ENCODE results near the gene COL4A2.

The COL4A2 gene

DNA sequence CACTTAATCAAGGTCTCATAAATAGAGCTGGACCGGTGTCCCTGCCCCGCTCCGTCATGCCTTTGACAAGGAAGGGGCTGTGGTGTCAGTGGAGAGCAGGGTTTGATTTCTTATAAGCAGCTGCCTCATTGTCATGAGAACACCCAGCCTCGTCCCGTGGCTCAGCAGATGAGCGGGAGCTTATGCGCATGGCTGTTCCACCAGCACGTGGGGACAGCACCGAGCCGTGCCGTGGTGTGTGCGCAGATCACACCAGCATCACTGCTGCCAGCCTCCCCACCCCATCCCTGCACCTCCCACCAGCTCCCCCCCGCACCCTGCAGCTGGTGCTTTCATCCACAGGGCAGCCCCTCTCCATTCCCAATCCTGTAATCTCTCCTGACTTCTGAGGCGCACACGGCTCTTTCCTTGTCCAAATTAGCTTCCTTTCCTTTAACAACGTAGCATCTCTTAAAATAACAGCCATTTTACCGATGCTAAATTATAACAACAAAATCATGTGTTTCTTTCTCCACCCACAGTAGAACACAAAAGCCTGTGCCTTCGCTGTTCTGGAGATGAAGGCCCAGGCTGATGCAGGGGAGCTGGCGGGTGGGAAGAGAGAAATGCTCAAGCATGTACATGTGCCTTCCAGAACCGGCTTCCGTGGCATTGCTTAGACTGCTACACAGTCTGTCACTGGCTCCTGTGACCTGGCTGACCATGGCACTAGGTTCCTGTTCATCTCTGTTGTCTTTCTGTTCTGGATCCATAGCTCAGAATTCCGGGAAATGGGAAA lies 157.7 kb downstream of the COL4A2 start:
- H3K27ac Mint-ChIP-seq: no peak overlapping the region
- TF ChIP-seq, protein P1, sequence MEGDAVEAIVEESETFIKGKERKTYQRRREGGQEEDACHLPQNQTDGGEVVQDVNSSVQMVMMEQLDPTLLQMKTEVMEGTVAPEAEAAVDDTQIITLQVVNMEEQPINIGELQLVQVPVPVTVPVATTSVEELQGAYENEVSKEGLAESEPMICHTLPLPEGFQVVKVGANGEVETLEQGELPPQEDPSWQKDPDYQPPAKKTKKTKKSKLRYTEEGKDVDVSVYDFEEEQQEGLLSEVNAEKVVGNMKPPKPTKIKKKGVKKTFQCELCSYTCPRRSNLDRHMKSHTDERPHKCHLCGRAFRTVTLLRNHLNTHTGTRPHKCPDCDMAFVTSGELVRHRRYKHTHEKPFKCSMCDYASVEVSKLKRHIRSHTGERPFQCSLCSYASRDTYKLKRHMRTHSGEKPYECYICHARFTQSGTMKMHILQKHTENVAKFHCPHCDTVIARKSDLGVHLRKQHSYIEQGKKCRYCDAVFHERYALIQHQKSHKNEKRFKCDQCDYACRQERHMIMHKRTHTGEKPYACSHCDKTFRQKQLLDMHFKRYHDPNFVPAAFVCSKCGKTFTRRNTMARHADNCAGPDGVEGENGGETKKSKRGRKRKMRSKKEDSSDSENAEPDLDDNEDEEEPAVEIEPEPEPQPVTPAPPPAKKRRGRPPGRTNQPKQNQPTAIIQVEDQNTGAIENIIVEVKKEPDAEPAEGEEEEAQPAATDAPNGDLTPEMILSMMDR (IDR thresholded peaks at IDR 0.05; ENCODE audit: unreplicated experiment in 3 of 3): no peak
- no peaks in the 10 kb centered on the region for H3K9me3 Mint-ChIP-seq
- H3K4me1 Mint-ChIP-seq: no peaks in the 10 kb centered on the region
- H3K4me3 Mint-ChIP-seq: no peak overlapping the region
- peaks cover 5% of the 10 kb centered on the region for H3K27me3 Mint-ChIP-seq (ENCODE audit: low read depth)
- H3K36me3 Mint-ChIP-seq (ENCODE audit: low read depth): peaks cover 31% of the 10 kb centered on the region

DNA sequence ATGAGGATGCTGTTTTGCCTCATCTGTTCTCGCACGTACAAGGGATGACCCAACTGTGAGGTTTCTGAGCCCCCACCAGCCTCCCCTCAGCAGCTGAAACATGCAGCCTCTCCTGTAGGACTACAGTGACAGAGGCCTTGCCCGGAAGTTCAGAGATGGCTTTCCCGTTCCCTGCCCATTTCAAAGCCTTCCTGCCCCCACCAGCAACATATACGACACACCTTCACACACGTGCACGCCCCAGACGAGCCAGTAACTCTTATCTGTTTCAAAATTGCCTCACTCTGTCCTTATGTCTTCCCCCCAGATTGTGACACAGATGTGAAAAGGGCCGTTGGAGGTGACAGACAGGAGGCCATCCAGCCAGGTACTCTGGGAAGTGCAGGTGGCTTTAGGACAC lies 158.6 kb downstream of the COL4A2 start:
- Mint-ChIP-seq H3K4me1 (no peaks in the 10 kb centered on the region), H3K4me3 (no peak overlapping the region), H3K36me3 (ENCODE audit: low read depth) (peaks cover 38% of the 10 kb centered on the region), H3K27ac (no peak overlapping the region), H3K9me3 (no peaks in the 10 kb centered on the region), H3K27me3 (ENCODE audit: low read depth) (peaks cover 5% of the 10 kb centered on the region)
- TF ChIP-seq, protein P1 (IDR thresholded peaks at IDR 0.05; ENCODE audit: unreplicated experiment in 3 of 3): no peak

DNA sequence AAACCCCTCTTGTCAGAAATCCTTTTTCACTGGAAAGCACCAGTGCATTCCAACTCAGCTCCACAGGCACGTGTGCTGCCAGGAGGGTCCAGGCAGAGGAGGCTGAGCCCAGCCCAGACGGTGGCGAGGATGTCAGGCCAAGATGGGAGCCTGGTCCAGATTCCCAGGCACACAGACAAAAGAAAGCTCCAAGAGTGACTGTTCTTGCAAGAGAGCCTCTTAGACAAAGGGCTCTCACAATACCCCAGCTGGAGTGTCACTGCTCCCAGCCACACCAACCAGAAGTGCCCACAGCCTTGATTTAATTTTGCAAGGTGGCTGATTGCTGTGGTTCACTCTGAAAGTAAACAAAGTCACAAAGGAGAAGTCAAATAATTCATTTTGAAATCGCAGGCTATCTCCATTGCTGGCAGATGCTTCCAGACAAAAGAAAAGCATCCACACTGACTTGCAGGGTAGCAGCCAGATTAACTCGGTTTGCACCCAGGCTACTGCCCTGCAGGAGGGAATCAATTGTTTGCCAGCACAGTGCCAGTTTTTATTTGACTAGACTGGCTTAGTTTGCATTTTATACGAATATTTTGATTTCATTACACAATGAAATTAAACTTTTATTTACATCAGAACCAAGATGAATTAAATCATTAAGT lies 159.3 kb downstream of the COL4A2 start:
- Mint-ChIP-seq H3K36me3 (ENCODE audit: low read depth) (peaks cover 43% of the 10 kb centered on the region), H3K4me3 (no peak overlapping the region), H3K27me3 (ENCODE audit: low read depth) (peaks cover 5% of the 10 kb centered on the region), H3K9me3 (no peaks in the 10 kb centered on the region), H3K4me1 (no peaks in the 10 kb centered on the region), H3K27ac (no peak overlapping the region)
- TF ChIP-seq, protein P1 (IDR thresholded peaks at IDR 0.05; ENCODE audit: unreplicated experiment in 3 of 3): no peak

DNA sequence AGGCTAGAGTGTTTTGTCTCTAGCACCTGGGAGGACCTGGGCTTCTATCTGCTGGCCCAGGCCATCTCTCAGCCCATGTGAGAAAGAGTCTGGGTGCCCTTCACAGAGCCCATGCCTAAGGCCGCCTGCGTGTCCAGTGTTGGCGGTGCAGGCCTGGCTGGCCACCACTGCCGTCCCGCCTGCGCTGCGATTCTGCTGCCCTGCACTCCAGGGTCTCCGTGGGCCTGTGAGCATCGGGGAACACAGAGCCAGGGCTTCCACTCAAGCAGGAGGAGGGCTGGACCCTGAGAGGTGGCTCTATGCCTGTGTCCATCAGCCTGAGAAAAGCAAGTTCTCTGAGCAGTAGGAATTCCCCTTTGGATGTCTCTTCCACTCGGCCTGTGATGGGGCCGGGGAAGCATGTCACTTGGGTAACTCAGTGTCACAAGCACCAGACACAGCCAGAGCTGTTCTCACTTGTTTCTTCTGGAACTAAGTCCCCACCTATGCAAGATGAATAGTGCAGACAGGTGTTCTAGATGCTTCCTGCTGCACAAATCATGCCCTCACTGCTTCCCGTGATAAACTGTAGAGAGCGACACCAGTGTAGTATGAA lies 160.5 kb downstream of the COL4A2 start:
- H3K36me3 Mint-ChIP-seq (ENCODE audit: low read depth): peaks cover 46% of the 10 kb centered on the region
- TF ChIP-seq, protein P1 (IDR thresholded peaks at IDR 0.05; ENCODE audit: unreplicated experiment in 3 of 3): no peak
- H3K9me3 Mint-ChIP-seq: no peaks in the 10 kb centered on the region
- H3K4me1 Mint-ChIP-seq: peaks cover 5% of the 10 kb centered on the region
- no peak overlapping the region for H3K4me3 Mint-ChIP-seq
- no peak overlapping the region for H3K27ac Mint-ChIP-seq
- H3K27me3 Mint-ChIP-seq (ENCODE audit: low read depth): peaks cover 5% of the 10 kb centered on the region

DNA sequence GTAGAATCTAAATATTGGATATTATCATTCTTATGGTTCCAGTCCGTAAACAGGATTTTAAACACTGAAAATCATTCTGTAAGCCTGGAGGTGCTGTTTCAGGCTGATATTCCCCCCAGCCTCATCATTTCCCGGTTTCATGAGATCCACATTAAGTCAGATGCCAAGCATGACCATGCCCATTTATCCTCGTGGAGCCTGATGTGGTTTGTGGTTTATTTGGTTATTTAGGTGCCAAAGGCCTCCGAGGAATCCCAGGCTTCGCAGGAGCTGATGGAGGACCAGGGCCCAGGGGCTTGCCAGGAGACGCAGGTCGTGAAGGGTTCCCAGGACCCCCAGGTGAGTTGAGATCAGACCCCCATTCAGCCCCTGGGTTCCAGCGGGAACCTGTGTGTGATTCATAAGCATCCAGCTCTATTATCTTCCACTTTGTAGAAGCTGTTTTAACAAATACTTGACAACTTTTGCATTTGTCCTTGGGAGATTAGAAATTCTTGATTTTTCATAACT lies 162.0 kb downstream of the COL4A2 start:
- Mint-ChIP-seq H3K4me3 (no peak overlapping the region), H3K36me3 (ENCODE audit: low read depth) (peaks cover 43% of the 10 kb centered on the region), H3K9me3 (no peaks in the 10 kb centered on the region), H3K27ac (no peak overlapping the region), H3K27me3 (ENCODE audit: low read depth) (no peaks in the 10 kb centered on the region), H3K4me1 (peaks cover 5% of the 10 kb centered on the region)
- TF ChIP-seq, protein P1 (IDR thresholded peaks at IDR 0.05; ENCODE audit: unreplicated experiment in 3 of 3): no peak
